ENCODE data around the gene FLNB.

DNA sequence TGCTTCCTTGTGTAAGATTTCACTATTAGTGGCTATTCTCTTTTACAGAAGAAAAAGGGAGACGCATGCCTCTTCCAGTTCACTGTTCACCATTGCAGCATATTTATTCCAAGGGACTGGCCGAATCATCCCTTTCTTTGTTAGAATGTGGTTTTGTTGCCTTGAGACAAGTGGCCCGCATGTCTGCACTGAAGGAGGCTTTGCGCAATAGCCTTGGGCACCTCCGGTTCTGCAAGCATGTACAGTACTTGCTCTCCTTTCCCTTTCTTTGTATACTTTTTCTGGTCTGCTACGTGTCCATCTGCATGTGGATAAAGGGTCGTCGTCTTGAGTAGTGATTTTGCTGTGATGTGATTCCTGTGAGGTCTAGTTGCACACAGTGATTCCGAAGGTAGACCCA is 43.0 kb downstream of the FLNB start:
- TF ChIP-seq CTCF (conservative IDR thresholded peaks at IDR 0.05 in 1 of 2, IDR thresholded peaks at IDR 0.05 in 1 of 2; ENCODE audit: extremely low read depth in 1 of 2, insufficient read depth in 1 of 2, low read depth in 1 of 2, low read length in 2 of 2) (no peak), EZH2 (IDR thresholded peaks at IDR 0.05; ENCODE audit: borderline replicate concordance, low read length) (no peak)

All from mammary epithelial cell (primary cell).